SIG-M5 (cell line): ENCODE measurements around the gene FTL.
"Not testable (repeated sequence)": the region's sequence is repeated elsewhere in the genome, so short reads cannot be mapped to it uniquely, and the experiment has no call there.

ENCODE experiments used
- DNase-seq: peaks from one replicate; lab custom pipeline; 2025; lab: John Stamatoyannopoulos, UW

The FTL gene

DNA sequence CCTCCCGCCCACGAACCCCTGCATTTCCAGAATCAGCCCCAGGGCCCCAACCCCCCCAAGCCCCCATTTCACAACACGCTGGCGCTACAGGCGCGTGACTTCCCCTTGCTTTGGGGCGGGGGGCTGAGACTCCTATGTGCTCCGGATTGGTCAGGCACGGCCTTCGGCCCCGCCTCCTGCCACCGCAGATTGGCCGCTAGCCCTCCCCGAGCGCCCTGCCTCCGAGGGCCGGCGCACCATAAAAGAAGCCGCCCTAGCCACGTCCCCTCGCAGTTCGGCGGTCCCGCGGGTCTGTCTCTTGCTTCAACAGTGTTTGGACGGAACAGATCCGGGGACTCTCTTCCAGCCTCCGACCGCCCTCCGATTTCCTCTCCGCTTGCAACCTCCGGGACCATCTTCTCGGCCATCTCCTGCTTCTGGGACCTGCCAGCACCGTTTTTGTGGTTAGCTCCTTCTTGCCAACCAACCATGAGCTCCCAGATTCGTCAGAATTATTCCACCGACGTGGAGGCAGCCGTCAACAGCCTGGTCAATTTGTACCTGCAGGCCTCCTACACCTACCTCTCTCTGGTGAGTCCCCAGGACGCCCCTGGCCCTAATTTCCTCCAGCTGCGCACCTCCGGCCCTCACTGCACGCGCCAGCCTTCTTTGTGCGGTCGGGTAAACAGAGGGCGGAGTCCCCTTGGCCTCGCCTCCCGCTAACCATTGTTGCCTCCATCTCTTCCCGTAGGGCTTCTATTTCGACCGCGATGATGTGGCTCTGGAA lies at the start of gene FTL:
FTL (plus strand) TSS at position 270 of the 766 bp plus-strand sequence; CDS start at position 469, 199 bp downstream.
- DNase-seq: peak; percentile 66

DNA sequence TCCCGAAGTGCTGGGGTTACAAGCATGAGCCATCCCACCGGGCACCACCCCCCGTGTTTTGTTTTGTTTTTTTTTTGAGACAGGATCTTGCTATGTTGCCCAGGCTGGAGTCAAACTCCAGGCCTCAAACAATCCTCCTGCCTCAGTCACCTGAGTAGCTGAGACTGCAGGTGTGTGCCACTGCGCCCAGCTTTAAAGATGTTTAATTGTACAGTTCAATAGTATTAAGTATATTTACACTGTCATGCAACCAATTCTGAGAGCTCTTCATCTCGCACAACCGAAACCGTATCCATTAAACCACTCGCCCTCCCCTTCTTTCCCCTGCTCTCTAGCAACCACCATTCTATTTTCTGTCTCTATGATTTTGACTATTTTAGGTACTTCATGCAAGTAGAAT lies 49.4 kb upstream of the FTL start:
- no peak for DNase-seq

DNA sequence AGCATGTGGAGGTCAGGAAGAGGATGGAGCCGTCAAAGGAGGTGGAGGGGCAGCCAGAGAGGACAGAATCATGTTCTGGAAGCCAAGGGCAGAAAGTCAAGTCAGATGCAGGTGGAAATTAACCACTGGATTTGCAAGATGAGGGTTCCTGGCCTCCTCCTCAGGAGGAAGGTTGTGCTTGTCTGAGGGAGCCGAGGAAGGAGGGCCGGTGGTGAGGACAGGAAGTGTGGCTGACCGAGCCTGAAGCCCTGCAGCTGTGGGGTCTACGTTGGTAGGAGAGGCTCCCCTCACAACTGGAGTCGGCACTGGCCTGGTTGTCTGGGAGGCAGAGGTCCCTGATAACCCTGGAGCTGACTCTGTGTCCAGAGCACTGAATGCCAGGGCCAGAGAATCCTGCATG lies 47.0 kb upstream of the FTL start:
- DNase-seq: no peak

DNA sequence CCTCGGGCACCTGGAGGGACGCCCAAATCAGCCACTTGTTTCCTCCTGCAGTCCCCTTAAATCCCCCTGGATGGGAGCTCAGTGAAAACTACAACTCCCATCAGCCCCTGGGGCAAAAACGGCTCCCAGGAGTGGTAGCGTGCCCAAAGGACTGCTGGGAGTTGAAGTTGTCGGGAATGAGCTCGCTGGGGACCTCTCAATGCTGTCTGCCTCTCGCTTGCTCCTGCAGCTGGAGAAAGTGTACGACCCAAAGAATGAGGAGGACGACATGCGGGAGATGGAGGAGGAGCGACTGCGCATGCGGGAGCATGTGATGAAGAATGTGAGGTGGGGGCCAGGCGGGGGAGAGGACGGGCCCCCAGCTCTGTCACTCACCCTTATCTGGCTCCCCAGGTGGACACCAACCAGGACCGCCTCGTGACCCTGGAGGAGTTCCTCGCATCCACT lies 46.3 kb upstream of the FTL start:
- DNase-seq: no peak

DNA sequence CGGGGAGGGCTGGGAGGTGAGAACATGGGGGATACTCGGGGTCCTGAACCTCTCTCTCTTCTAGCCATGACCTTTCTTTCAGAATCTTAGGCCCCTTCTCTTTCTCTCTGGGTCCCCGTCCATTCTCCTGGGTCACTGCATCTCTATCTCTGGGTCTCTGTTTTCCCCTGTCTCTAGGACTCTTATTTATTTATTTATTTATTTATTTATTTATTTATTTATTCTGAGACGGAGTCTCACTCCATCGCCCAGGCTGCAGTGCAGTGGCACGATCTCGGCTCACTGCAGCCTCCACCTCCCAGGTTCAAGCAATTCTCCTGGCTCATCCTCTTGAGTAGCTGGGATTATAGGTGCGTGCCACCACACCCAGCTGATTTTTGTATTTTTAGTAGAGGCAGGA lies 45.8 kb upstream of the FTL start:
- DNase-seq: not testable (repeated sequence)

DNA sequence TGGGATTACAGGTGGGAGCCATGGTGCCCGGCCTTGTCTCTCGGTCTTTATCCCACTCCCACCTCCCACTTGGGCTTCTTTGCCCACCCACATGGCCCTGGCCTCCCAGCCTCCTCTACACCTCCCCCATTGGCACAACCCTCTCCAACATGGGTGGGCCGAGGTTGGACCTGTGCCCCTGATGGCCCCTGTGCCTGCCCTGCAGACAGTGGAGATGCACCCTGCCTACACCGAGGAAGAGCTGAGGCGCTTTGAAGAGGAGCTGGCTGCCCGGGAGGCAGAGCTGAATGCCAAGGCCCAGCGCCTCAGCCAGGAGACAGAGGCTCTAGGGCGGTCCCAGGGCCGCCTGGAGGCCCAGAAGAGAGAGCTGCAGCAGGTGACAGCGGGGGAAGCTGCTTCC lies 44.2 kb upstream of the FTL start:
- DNase-seq: no peak

DNA sequence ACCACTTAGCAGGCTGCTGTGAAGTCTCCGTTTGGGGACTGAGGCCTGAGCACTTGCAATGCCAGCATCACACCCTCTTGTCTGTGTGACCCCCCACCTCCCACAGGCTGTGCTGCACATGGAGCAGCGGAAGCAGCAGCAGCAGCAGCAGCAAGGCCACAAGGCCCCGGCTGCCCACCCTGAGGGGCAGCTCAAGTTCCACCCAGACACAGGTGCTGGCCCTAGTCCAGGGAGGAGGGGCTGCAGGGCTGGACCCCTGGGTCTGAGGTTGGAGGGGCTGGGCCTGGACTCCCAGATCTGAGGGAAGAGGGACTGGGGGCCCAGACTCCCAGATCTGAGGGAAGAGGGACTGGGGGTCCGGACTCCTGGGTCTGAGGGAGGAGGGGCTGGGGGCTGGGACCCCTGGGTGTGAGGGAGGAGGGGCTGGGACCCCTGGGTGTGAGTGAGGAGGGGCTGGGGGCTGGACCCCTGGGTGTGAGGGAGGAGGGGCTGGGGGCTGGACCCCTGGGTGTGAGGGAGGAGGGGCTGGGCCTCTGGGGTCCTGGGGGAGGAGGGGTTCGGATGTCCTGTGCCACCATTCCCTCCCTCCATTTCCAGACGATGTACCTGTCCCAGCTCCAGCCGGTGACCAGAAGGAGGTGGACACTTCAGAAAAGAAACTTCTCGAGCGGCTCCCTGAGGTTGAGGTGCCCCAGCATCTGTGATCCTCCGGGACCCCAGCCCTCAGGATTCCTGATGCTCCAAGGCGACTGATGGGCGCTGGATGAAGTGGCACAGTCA lies 43.2 kb upstream of the FTL start:
- no peak for DNase-seq

DNA sequence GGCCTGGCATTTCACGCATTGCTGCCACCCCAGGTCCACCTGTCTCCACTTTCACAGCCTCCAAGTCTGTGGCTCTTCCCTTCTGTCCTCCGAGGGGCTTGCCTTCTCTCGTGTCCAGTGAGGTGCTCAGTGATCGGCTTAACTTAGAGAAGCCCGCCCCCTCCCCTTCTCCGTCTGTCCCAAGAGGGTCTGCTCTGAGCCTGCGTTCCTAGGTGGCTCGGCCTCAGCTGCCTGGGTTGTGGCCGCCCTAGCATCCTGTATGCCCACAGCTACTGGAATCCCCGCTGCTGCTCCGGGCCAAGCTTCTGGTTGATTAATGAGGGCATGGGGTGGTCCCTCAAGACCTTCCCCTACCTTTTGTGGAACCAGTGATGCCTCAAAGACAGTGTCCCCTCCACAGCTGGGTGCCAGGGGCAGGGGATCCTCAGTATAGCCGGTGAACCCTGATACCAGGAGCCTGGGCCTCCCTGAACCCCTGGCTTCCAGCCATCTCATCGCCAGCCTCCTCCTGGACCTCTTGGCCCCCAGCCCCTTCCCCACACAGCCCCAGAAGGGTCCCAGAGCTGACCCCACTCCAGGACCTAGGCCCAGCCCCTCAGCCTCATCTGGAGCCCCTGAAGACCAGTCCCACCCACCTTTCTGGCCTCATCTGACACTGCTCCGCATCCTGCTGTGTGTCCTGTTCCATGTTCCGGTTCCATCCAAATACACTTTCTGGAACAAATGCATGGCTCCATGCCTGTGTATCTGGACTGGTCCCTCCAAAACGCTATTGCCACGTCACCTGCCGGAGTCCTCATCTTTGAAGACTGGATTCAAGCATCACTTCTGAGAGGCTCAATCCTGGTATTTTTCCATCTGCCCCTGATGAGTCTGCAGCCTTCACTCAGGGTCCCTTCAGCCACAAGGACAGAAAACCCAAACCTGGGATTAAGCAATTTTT lies 42.3 kb upstream of the FTL start:
- no peak for DNase-seq

DNA sequence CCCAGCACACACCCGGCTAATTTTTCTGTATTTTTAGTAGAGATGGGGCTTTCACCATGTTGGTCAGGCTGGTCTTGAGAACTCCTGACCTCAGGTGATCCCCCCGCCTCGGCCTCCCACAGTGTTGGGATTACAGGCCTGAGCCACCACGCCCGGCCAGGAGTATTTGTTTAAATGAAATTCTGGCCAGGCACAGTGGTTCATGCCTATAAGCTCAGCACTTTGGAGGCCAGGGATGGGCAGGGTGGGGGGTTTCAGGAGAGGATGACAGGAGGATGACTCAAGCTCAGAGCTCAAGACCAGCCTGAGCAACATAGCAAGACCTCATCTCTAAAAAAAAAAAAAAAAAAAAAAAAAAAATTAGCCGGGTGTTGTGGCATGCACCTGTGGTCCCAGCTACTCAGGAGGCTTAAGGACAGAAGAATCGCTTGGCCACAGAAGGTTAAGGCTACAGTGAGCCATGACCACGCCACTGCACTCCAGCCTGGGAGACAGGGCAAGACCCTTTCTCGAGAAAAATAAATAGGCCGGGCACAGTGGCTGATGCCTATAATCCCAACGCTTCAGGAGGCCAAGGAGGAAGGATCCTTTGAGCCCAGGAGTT lies 39.8 kb upstream of the FTL start:
- DNase-seq: no peak

DNA sequence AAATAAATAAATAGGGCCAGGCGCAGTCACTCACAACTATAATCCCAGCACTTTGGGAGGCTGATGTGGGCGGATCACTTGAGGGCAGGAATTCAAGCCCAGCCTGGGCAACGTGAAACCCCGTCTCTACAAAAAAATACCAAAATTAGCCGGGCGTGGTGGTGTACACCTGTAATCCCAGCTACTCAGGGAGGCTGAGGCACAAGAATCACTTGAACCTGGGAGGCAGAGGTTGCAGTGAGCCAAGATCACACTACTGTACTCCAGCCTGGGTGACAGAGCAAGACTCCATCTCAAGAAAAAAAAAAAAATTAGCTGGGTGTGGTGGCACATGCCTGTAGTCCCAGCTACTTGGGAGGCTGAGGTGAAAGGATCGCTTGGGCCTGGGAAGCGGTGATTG lies 39.2 kb upstream of the FTL start:
- DNase-seq: not testable (repeated sequence)

DNA sequence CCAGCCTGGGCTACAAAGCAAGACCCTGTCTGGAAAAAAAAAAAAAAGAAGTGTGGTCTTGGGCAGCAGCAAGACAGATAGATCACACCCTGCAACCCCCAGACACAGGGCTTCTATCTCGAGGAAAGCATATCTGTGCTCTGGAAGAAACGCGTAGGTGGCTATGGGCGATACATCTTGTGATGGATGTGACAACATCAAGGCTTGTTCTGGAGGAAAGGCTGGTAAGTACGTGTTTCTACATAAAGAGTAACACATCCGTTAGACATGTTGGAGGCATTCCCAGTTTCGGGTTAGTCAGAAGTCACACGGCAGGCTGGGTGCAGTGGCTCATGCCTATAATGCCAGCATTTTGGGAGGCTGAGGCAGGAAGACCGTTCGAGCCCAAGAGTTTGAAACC lies 38.2 kb upstream of the FTL start:
- no peak for DNase-seq

DNA sequence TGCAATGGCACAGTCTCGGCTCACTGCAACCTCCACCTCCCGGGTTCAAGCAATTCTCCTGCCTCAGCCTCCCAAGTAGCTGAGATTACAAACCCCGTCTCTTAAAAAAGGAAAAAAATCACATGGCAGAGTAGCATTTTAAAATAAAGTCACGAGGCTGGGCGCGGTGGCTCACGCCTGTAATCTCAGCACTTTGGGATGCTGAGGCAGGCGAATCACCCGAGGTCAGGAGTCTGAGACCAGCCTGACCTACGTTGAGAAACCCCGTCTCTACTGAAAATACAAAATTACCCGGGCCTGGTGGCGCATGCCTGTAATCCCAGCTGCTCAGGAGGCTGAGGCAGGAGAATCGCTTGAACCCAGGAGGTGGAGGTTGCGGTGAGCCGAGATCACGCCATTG lies 37.4 kb upstream of the FTL start:
- not testable (repeated sequence) for DNase-seq

DNA sequence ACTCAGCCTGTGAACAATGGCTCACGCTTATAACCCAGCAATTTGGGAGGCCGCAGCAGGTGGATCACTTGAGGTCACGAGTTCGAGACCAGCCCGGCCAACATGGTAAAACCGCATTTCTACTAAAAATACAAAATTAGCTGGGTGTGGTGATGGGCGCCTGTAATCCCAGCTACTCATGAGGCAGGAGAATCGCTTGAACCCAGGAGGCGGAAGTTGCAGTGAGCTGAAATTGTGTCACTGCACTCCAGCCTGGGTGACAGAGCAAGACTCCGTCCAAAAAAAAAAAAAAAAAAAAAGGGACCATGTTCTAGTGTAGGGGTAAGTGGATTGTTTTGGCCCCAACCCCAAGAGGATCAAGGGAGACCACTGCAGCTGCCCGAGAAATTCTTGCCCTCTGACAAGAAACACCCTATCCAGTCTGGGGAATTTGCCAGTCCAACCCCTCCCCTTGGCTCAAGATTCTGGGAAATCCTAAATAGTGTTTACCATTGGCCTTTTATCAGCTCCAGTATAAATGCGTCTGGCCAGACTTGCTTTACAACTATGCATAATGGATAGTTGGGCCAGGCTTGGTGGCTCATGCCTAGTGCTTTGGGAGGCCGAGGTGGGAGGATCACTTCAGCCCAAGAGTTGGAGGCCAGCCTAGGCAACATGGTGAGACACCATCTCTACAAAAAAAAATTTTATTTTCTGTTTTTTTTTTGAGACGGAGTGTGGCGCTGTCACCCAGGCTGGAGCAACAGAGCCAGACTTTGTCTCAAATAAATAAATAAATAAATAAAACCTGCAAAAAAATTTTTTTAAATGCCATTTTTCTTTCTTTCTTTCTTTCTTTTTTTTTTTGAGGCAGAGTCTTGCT lies 36.7 kb upstream of the FTL start:
- no peak for DNase-seq

DNA sequence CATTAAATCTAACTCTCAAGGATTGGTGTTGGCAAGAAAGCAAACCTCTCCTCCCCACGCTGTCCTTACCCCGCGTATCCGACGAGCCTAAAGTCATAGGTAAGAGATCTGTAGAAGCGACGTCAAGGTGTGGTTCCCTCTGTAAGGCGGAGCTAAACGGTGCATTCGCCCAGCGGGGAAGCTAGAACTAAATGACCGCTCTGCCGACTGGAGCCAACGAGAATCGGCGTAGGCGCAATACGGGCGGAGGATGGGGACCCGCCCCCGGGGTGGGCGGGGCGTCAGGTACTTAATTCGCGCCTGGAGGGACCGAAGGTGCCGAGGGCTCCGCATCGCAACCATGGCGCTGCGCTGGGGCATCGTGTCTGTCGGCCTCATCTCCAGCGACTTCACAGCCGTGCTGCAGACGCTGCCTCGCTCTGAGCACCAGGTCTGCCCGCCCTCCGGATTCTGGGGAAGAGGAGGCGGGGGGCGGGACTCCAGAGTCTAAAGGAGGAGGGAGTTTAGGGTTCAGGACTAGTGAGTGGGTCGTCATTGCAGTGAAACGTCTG lies 31.7 kb upstream of the FTL start, which contains the start of gene DHDH:
DHDH (plus strand) TSS at position 318 of the 551 bp plus-strand sequence; CDS start at position 341, 23 bp downstream.
- no peak for DNase-seq

DNA sequence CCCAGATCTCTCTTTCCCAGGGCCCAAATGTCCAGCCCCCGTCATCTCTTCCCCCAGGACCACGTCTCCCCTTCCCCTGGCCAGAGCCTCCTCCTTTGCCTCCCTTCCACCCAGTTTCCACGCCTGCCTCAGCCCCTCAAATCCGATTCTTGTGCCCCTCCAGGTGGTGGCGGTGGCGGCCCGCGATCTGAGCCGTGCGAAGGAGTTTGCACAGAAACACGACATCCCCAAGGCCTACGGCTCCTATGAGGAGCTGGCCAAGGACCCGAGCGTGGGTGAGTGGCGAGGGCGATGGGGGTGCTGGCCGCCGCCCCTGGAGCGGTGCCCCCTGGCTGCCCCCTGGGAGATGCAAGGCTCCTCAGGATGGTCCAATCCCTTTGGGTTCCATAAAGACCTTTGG lies 30.3 kb upstream of the FTL start:
- no peak for DNase-seq

DNA sequence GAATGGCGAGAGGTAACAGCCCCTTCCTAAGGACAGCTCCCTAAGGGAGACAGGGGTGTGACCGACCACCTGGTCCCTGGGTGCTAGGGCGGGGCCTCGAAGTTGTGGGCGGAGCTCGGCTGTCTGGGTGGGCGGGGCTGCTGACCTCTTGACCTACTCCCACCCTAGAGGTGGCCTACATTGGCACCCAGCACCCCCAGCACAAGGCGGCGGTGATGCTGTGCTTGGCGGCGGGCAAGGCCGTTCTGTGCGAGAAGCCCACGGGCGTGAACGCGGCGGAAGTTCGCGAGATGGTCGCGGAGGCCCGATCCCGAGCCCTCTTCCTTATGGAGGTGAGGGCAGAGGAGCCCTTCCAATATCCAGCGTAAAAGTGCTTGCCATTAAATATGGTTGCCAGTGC lies 29.2 kb upstream of the FTL start:
- DNase-seq: no peak

DNA sequence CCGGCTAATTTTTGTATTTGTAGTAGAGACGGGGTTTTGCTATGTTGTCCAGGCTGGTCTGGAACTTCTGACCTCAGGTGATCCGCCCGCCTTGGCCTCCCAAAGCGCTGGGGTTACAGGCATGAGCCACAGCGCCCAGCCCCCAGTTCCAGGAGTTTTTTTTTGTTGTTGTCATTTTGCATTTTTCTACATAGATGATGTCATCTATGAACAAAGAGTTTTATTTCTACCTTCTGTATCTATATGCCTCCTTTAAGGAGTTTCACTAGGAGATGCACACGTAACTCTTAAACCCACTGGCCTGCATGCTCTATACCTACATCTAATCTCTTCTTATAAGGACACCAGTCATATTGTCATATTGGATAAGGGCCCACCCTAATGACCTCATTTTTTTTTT lies 26.9 kb upstream of the FTL start:
- DNase-seq: no peak

DNA sequence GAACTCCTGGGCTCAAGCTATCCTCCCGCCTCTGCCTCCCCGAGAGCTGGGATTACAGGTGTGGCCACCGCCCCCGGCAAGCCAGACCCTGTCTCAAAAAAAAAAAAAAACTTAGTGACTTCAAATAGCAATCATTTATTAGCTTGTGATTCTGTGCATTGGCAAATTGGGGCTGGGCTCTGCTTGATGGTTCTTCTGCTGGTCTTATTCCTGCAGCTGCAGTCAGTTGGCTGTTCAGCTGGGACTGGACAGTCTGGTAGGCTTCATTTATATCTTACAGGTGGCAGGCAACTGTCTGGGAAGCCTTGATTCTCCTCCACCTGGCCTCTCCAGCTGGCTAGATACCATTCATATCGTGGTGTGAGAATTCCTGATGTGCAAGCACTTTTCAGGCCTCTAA lies 24.2 kb upstream of the FTL start:
- no peak for DNase-seq

DNA sequence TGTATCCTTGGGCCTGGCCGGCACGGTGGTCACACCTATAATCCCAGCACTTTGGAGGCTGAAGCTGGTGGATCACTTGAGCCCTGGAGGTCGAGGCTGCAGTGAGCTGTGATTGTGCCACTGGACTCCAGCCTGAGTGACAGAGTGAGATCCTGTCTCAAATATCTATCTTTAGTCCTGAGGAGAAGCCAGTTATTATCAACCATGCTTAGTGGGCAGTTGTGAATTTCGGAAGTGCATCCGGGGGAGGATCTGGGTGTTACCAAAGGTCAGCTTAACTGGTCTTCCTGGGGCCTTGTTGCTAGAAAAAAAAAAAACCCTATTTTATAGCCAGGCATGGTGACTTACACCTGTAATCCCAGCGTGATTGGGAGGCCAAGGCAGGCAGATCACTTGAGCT lies 22.0 kb upstream of the FTL start:
- DNase-seq: no peak

DNA sequence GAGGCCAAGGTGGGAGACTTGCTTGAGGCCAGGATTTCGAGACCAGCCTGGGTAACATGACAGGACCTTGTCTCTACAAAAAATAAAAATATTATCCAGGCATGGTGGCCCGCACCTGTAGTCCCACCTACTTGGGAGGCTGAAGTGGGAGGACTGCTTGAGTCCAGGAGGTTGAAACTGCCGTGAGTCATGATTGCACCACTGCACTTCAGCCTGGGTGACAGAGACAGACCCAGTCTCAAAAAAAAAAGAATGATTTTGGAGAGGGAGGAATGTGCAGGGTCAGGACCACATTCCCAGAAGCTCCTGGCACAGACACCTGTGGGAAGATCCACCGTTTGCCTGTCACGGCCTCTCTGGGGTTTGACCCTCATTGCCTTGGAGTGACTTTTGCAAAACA lies 19.7 kb upstream of the FTL start:
- DNase-seq: no peak

DNA sequence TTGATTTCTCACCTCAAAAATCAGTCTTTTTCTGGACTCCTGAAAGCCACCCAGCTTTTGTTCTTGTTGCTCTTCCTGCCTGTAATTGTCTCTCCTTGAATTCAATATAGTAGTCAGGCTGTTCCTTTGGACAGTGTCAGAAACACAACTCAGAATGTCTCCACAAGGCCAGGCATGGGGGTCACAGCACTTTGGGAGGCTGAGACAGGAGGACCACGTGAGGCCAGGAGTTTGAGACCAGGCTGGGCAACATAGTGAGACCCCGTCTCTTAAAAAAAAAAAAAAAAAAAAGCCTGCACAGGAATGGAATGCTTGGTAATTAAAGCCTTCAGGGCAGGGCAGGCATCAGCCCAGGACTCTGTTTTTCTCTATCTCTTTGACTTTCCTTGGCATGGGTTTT lies 19.3 kb upstream of the FTL start:
- DNase-seq: no peak
